ENCODE results near the gene KCNE2.
"Not testable (repeated sequence)": the region's sequence is repeated elsewhere in the genome, so short reads cannot be mapped to it uniquely, and the experiment has no call there.

The KCNE2 gene

GRCh38 chr21:34354836-34355235 is 9.0 kb upstream of the KCNE2 start:
- DNase-seq, result no peak

GRCh38 chr21:34355570-34355969 is 8.2 kb upstream of the KCNE2 start:
- DNase-seq, result no peak

GRCh38 chr21:34357889-34358288 is 5.9 kb upstream of the KCNE2 start:
- no peak for DNase-seq

DNA sequence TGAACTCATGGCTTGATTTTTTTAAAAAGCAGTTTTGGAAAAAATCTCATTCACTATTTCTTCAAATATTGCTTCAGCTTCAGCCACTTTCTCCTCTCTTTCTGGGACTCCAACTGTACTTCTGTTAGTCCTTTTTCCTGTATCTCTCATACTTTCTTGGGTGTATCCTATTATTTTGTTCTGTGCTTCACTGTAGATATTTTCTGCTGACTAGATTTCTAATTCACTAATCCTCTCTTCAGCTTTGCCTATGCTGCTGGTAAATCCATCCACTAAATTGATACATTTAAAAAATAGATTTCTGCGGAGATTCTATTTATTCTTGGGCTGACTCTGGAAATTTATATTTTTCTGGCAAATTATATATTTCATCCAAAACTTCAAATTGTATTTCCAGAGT is 4.9 kb upstream of the KCNE2 start:
- DNase-seq, result no peak

DNA sequence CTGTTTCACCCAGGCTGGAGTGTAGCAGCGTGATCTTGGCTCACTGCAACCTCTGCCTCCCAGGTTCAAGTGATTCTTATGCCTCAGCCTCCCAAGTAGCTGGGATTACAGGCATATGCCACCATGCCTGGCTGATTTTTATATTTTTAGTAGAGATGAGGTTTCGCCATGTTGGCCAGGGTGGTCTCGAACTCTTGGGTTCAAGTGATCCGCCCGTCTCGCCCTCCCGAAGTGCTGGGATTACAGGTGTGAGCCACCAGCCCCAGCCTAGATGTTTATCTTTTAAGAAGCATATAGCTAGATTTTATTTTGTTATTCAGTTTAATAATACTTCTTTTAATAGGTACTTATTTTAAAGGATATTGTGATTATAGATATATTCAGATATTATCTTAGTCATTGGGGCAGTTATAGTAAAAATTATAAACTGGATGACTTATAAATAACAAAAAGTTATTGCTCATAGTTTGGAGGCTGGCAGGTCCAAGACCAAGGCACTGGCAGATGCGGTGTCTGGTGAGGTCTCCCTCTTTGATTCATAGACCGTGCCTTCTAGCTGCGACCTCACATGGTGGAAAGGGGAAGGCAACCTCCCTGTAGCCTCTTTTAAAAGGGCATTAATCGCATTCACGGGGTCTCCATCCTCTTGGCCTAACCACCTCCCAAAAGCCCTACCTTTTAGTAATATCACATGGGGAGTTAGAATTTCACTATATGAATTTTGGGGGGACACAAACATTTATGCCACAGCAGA is 3.1 kb upstream of the KCNE2 start:
- no peak for DNase-seq

DNA sequence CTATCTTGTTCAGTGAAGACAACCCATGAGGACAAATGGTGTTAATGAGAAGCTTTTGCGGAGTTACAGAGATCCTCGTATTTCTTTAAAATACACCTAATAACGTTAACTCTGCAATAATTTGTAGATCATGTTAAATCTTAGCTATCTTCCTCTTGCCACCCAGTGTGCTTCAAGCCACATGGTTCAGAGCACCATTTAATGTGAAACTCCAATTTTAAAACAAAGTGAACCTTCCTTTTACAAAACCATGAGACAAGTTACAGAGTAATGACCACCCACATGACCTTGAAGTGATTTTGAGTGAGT is 1.7 kb upstream of the KCNE2 start:
- DNase-seq, result no peak

- no peak for DNase-seq
These were observed 1.1 kb upstream of the KCNE2 start for GRCh38 chr21:34362670-34363069.

GRCh38 chr21:34364921-34365320 is 1.1 kb downstream of the KCNE2 start:
- no peak for DNase-seq

GRCh38 chr21:34365809-34366208 is 2.0 kb downstream of the KCNE2 start:
- no peak for DNase-seq

DNA sequence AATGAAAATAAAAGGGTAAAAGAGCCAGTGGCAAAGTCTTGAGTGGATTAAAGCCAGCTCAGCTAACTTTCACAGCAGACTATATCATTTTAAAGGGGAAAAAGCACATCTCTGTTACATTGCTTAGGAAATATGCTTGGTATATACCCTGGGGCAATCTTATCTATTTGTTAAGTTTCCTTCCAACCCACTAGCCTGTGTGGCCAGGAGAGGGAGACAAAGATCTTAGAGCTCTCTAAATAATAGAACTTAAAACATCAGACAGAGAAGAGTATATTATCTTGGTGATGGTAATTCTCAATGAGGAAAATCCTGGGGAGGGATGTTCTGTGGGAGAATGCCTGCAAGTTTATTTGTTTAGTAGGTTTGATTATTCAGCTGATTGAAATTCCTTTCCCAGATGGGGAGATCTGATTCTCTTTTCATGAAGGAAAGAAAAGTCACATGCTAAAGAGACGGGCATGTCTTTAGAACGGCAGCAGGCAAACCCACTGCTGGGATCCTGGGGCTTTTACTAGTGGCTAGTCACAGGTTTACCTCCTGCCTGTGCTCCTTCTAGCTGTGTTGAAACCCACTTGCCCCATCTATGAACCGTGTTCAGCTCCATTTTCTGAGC is 3.6 kb downstream of the KCNE2 start:
- DNase-seq, result no peak

DNA sequence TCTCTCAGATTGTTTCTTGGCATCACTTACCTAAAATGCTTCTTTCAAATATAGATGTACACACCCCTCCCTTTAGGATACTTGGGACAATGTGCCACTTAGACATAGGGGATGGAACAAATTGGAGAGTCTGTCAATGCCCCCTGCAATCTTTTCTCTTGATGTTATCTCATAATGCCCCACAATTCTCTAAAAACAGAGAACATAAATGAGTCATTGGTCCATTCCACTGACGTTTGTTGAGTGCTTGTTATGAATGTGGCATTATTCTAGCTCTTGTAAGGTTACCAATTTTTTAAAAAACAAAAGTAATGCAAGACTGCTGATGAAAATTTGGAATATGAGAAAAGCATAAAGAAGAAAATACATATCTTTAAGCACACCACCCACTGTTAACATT is 5.9 kb downstream of the KCNE2 start:
- DNase-seq, result no peak

GRCh38 chr21:34372321-34372720 is 8.5 kb downstream of the KCNE2 start:
- no peak for DNase-seq

- DNase-seq, result not testable (repeated sequence)
These were observed 10.7 kb downstream of the KCNE2 start for GRCh38 chr21:34374462-34374861.

DNA sequence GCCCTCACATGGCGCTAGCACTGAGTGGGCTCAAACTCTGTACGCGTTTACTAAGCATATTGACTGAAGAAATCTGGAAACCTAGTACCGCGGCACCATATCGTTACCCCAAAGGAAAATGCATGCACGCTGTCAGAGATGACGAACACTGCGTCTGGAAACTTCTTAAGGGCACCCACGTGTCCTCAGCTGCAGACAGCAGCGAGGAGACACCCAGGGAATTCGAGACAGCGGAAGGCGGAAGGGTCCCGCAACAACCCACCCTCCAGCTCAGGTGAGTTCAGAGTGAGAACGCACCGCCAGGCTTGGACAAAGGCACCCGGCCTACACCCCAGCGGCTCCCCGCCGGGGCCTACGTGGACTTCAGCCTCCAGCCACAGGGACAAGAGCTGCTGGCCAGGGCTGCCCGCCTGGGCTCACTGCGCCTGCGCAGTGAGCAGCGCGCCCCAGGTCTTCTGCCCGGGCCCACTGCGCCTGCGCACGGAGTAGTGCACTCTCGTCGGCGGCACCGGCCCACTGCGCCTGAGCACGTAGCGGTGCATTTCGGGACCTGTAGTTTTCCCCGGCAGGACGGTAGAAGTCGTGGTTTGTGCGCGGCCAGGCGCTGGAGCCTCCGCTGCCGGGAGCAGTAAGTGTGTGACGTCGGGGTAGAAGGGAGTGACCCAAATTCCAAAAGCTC is 11.3 kb downstream of the KCNE2 start, which contains the start of gene SMIM11:
SMIM11 (plus strand) TSS at position 568 of the 679 bp plus-strand sequence. CDS start 3,998 bp downstream, outside the sequence.
- not testable (repeated sequence) for DNase-seq

DNA sequence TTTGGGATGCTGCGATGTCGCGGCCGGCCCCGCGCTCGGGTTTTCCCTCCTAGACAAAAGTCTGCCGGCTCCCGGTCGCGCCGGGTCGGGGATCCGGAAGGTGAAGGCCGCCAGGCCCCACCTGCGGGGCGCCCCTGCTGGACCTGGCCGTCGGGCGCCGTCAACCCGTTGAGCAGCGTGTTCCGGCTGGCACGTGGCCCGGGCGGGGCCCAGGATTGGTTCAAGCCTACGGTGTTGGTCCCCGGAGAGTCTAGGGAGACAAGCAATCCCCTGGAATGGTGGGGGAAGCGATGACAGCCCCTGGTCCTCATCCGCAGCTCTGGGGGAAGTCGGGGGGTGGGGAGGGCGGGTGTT is 11.8 kb downstream of the KCNE2 start:
- not testable (repeated sequence) for DNase-seq

DNA sequence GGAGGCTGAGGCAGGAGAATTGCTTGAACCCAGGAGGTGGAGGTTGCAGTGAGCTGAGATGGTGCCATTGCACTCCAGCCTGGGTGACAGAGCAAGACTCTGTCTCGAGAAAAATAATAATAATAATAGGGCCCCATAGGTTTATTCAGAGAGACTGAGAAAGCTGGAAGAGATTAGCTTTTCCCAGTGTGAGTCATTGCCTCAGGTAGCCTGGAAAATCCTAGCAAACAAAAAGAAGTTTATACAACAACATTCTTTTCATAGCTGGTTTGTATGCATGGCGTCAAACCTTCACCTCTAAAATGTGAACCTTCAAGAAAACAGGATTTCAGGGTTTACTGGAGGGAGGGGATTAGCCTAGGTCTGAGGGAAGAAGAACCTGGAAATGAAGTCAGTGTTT is 19.3 kb downstream of the KCNE2 start:
- DNase-seq, result not testable (repeated sequence)

DNA sequence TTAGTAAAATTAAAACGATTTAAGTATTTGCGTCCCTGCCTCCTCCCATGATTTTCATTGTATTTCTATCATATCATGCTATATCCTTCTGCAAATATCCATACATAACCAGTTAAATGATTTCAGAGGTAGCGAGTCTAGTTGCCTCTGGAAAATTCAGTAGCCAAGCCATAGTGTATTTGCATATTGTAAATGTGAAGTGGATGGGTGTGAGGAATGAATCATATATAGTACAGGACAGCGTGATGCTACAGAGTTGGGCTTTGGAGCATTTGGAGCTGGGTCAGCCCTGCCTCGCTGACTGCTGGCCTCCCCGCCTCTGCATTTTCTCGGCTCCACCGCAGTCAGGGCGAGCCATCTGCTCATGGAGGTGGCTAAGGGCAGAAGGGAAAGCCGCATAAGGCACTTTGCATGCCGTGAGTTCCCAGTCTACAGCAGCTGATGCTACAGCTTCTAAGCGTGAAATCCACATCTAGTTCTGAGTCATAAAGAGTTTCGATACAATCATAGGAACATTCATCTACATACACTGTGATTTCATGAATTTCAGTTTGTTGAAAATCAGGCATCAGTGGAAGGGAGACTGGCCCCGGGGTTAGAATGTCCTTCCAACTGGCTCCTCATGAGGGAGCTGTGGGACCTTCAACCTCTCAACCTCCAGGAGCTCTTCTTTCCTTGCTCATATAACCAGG is 20.1 kb downstream of the KCNE2 start:
- not testable (repeated sequence) for DNase-seq

DNA sequence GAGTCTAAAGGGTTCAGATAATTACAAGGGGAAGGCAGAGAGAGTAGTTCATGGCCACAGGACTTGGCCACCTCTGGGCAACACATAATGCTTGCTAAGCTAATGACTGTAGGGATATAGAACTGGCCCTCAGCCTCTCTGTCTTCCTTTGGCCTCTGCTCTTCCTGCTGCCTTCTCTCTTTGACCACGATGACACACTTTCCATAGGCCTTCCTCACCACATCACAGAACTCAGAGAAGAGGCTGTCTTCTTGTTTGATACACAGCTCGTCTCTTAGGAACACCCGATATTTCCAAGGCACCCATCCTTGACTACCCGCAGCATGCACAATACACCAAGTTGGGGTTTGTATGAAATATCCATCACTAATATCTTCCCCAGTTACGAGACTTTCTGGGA is 36.7 kb downstream of the KCNE2 start:
- DNase-seq, result not testable (repeated sequence)

DNA sequence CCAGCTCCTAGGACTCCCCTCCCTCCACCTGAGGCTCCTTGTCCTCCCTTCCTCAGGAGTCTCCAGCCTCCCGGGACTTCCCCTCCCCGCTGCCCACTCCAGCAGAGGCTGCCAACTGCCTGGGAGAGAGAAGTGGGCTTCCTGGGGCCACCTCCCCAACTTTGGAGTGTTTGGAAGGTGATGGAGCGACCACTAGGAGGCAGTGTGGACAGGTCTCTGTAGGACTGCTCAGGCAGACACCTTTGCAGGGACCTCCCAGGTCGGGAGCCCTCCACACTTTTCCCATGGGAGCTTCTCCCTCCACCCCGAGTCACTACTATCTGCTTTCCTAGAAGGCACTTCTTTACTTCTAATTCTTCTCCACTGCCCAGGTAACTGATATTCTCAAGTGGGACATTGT is 40.9 kb downstream of the KCNE2 start:
- not testable (repeated sequence) for DNase-seq

DNA sequence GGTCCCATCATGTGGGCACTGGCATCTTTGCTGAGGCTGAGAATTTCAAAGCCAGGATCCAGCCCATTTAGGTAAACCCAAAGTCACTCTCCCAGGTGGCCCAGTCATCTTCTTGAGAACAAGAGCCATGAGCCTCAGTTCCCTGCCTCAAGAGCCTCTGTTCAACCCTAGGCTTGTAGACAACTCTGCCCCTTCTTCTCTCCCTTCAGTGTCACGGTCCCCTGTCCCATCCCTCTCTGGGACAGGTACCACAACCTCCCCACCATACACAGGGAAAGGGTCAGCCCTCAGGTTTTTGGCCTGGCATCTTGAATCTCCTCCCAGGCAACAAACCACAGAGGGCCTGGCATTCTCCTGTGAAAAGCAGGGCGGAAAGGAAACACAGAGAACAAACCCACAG is 41.9 kb downstream of the KCNE2 start:
- DNase-seq, result not testable (repeated sequence)

DNA sequence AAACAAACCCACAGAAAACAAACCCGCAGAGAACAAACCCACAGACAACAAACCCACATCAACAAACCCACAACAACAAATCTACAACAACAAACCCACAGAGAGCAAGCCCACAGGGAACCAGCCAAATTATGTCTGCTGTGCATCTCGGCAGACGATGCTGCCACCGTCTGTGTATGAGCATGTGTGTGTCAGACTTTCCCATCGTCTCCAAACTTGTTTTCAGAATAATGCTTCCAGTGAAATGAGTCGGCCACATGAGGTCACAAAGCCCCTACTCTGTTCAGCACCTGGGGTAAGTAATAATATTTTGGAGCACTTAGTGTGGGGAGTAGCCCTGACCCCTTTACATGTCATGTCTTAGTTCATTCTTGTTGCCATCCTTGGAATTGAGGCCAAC is 42.3 kb downstream of the KCNE2 start:
- not testable (repeated sequence) for DNase-seq

- not testable (repeated sequence) for DNase-seq
These were observed 42.9 kb downstream of the KCNE2 start for GRCh38 chr21:34406676-34407075.

GRCh38 chr21:34407294-34407693 is 43.5 kb downstream of the KCNE2 start:
- DNase-seq, result not testable (repeated sequence)

Measured in activated CD4-positive, CD25-positive, alpha-beta regulatory T cell treated with anti-CD3 and anti-CD28 coated beads, Interleukin-2, amount 50 U/mL, for 72 hours (primary cell).